ENCODE data around the gene AMBRA1.

DNA sequence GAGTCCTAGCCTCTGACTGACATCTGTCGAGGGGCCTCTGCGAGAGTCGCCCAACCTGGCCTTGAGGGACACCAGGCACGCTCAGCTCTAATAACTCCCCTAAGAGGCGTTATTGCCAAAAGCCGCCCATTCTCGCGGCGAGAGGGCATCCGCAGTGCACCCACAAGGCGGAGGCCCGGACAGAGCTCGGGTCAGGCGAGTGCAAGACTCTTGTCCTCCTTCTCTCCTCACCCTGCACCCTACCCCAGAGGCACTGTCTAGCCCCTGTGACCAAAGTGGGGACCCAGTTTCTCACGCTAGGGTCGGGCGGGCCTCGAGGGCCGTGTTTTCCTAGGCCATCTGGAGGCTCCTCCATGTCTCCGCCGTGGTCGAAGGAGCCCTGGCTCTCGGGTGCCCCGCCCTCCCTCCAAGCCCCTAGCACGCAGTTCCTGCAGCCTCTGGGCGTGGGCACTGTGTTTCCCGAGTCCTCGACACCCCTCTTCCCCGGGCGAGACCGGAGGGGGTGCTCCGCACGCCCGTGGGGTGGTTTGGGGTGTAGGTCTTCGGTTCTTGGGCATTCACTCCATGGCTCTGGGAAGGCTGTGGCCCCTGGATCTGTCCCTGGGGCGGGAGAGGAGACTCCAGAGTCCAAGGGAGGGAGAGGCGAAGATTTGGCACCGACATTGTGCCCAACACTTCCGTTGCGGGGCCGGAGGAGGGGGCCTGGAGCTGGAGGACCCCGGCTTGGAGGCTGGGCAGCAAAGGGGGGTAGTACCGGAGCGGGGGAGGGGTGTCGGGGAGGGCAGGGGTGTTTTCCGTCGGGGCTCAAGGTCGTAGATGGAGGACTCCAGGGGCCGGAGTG is 203.3 kb downstream of the AMBRA1 start:
- TF ChIP-seq, protein P1, sequence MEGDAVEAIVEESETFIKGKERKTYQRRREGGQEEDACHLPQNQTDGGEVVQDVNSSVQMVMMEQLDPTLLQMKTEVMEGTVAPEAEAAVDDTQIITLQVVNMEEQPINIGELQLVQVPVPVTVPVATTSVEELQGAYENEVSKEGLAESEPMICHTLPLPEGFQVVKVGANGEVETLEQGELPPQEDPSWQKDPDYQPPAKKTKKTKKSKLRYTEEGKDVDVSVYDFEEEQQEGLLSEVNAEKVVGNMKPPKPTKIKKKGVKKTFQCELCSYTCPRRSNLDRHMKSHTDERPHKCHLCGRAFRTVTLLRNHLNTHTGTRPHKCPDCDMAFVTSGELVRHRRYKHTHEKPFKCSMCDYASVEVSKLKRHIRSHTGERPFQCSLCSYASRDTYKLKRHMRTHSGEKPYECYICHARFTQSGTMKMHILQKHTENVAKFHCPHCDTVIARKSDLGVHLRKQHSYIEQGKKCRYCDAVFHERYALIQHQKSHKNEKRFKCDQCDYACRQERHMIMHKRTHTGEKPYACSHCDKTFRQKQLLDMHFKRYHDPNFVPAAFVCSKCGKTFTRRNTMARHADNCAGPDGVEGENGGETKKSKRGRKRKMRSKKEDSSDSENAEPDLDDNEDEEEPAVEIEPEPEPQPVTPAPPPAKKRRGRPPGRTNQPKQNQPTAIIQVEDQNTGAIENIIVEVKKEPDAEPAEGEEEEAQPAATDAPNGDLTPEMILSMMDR (IDR thresholded peaks at IDR 0.05), result no peak
- no peak for TF ChIP-seq POLR2A (IDR thresholded peaks at IDR 0.05)
